Stimulated activated CD4-positive, alpha-beta T cell treated with anti-CD3 and anti-CD28 coated beads, Interleukin-12 subunit alpha, Interleukin-12 subunit beta, amount 100 ng/mL, for 24 hours (primary cell): ENCODE results near the gene FGGY.

Source experiments
- DNase-seq, 2 experiments: peaks; one replicate each; pipeline ENCODE4 v3.0.0-alpha.2; 2020; ENCODE audit warnings: low read depth in 2 of 2

The FGGY gene

GRCh38 chr1:59315529-59316463, 18.9 kb downstream of the FGGY start:
- DNase-seq = no peak

- no peak for DNase-seq
Measured at GRCh38 chr1:59316497-59317128, 19.7 kb downstream of the FGGY start.

DNA sequence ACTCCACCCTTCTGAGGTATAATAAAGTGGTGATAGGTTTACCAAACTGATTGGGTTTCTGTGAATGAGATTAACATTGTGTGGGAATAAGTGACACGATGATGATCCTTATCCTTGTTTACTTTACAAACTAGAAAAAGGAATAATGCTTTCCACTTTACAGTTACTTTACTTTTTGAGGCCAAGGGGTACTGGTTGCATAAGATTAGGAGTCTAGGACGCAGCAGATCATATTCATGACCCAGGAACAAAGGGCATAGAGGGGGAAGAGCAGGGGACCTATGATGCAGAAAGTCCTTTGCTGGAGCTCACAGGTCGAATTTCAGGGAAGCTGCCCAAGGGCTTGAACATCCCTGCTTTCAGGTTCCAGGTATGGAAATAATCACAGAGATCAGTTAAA, 20.4 kb downstream of the FGGY start:
- no peak for DNase-seq

DNA sequence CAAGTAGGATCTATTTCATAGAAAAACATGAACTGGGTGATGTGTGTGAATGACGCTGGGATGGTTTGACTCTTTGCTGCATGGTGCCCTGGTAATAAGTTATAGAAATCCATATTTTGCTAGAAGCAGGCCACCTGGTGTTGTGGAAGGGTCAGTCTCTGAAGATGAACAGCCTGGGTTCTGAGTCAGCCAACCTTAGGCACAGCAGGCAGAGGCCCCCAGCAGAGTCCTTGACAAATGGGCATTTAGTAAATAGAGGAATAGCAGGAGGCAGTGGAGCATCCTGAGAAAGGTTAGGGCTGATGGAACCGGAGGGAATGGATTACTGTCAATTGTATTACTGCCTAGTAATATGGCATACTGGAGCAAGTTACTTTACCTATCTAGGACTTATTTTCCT, 20.9 kb downstream of the FGGY start:
- no peak for DNase-seq

DNA sequence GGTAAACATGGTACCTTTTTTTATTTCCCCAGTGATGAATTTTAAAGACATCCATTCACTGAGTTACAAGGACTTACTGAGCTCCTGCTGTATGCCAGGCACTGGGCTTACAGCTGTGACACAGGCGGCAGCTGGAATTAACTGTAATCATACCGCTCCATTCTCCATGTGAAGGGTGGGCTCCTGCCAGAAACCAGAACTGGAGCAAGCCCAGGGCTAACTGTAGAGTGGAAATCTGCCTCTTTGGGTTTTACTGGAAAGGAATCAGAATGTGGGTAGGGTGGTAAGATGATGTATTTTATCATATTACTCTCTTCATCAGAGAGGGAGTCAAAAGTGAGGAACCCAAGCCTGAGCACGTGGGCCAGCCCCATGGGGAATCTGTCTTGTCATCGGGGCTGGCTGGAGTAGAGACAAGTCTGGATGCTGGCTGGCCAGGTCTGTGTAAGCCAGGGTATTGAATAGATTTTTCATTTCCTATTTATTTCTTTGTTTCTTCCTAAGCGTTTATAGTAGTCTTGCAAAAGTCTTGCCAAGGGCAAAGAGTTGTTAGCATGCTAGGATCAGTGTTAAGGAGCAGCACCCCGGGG, 21.5 kb downstream of the FGGY start:
- DNase-seq = no peak

DNA sequence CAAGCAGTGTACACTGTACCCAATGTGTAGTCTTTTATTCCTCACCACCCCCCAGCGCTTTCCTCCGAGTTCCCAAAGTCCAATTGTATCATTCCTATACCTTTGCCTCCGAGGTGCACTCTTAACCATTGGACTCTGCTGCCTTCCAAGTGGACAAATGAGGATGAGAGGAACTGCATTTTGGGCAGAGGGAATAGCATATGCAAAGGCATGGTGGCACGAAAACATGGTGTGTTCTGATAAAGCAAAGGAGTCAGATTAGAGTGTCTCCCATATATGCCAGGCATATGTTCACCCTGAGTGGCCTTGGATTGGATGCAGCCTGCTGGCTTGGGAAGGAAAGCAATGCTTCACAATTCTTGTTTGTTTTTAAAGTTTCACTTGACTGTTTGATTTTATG, 25.5 kb downstream of the FGGY start:
- DNase-seq = no peak

- no peak for DNase-seq
Measured at GRCh38 chr1:59322814-59323213, 25.9 kb downstream of the FGGY start.

DNA sequence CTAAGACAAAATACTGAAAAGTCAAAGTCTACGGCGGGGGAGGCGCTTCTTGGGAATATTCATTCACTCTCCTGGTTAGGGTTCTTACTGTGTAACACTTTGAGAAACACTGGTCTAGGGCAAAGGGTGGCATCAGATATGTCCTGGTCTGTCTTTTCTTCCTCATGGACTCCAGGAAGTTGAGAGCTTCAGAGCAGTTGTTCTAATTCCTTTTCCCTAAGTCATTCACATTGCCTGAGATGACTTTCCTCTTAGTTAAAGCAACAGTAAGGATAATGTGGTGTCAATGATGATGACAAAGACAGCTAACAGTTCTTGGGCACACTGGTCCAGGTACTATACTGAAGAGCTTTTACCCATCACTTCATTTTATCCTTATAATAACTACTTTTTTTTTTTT, 27.0 kb downstream of the FGGY start:
- no peak for DNase-seq

DNA sequence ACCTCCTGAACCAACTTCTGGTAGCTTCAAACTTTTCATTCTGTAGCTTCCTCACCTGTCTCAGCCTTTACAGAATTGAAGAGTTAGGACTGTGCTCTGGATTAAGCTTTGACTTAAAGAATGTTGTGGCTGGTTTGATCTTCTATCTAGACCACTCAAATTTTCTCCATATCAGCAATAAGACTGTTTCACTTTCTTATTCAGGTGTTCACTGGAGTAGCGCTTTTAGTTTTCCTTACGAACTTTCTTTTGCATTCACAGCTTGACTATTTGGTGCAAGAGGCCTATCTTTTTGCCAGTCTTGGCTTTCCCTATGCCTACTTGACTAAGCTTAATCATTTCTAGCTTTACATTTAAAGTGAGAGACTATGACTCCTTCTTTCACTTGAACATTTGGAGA, 31.5 kb downstream of the FGGY start:
- DNase-seq = no peak

DNA sequence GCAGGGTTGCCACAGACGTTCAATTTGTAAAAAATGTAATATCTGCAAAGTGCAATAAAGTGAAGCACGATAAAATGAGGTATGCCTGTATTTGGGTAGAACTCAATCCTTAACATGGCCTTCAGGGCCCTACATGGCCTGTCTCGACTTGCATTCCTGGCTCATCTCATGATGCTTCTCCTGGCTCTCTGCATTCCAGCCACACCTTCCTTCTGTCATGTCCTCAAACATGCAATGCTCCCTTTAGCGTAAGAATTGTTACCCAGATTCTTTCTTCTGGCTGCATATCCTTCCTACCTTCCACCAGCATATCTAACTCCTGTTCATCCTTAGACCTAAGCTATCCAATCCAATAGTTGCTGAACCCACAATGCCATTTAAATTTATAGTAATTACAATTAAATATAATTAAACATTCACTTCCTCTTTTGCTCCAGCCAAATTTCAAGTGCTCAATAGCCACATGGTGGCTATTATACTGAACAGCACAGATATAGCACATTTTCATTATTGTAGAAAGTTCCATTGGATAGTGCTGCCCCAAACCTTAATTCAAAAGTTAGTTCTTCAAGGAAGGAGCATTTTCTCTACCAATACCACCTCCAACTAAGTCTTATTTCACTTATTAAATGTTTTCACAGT, 32.6 kb downstream of the FGGY start:
- DNase-seq = no peak

GRCh38 chr1:59331686-59332620, 35.1 kb downstream of the FGGY start:
- DNase-seq = no peak

- DNase-seq = no peak
Measured at GRCh38 chr1:59332983-59333382, 36.1 kb downstream of the FGGY start.

DNA sequence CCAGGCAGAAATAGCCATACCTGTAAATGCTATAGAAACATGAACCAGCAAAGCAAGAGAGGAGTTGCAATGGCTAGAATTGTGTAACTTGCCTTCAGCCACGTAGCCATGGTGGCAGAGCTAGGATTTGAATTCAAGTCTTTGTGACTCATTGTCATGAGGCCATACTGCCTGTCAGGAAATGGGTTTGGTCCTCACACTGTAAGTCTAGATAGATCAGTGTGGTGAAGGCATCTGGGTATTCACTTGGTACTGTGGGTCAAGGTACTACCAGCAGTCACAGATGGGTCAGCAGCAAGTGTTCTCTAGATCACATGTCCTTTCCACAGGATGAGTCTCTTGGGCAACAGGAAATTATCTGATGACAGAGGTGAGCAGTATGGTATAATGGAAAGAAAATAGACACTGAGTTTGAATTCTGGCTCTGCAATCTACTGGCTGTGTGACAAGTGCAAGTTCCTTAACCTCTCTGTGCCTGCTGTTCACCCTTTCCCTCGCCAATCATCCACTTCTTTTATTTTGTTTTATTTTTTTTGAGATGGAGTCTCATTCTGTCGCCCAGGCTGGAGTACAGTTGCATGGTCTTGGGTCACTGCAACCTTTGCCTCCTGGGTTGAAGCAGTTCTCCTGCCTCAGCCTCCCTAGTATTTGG, 36.9 kb downstream of the FGGY start:
- DNase-seq = no peak

DNA sequence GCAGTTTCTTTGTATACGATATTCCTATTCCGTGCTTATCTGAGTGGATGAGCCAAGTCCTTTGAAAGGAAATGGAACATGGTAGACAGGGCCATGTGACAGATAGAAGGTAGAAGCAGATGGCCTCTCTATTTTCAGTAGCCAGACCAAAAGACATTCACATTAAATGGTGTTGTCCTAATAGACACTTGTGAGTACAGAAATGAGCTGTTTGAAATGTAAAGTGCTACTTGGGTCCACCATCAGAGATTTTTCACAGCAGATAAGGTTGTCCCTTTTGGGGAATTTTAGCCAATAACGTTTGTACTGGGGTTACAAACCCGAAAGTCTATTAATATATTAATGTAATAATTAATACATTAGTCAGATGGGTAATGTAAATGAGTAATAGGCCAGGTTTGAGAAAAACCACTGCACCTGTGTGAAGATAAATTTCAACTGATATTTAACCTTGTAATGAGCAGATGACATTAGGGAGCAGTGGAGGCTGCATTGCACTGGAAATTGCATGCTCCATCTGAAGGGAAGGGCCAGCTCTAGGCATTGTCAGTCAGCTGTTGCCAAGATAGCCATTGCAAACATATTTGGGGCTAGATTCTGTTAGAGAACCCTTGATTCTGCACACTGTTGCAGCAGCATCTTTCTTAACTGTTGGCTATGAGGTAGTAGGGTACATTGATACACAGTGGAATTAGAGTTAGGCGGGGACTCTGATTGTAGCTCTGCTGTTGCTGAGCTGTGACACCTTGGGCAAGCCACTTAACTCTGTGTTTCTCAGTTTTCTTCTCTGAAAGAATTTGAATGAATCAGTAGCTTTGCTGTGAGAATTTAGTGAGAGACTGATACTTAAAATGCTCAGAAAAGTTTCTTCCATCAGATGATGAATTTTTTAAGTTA, 43.8 kb downstream of the FGGY start:
- DNase-seq = no peak

GRCh38 chr1:59342801-59343575, 46.1 kb downstream of the FGGY start:
- no peak for DNase-seq

DNA sequence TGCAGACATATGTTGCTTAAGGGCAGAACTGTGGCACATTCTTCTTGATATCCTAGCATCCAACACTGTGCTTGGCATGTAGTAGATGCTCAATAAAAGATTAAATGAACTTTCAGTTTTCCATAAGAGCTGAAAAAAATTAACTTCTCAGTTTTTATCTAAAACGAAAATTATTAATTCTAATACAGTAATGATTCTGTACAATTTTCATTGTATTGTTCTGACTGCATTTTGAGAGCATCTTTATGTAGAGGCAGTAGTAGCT, 46.6 kb downstream of the FGGY start:
- DNase-seq = no peak

DNA sequence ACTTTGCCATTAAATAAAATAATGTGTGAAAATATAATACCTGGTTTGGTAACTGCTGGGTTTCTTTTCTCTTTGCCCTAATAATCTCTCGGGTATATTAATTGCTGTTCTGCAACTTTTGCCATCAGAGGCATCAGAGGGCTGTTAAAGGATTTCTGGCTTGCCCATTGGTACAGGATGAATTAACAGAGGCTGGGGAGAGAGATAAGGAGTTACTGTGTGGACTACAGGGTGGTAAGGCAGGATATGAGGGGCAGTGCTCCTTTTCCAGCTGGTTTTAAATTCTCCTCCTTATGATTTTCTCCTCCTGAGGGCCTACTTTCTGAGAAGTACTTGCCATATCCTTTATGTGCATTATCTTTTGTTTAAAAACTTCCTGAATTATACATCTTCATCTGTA, 48.3 kb downstream of the FGGY start:
- no peak for DNase-seq

DNA sequence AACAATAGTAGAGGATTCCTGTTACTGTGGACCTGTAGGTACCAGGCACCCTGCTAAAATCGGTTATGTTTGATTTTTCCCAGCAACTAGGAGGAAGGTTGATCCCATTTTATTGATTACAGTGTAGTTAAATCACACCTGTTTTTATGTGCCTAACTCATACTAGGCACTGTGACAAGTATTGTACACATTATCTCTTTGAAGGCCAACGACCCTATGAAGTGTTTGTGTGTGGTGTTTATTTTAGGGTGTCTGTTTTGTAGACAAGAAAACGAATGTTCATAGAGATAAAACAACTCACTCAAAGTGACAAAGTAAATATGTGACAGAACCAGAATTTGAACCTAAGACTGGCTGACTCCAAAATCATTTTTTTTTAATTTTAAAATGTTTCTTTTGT, 49.5 kb downstream of the FGGY start:
- no peak for DNase-seq

DNA sequence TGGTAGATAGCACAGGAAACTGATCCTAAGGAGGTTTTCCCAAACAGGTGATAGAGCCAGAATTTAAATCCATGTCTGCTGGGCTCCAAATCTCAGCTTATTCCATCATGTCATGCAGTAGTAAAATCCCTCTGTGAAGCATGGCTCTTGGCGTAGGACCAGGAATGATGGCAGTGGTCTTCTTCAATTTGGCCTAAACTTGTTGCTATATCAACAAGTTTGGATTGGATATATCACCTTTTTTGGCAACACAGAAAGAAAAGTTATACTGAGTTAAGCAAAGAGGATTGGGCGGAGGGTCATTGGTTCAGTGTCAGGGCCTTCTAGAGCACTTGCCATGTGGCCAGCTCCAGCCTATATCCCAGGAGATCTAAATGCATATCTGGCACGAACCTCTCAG, 52.2 kb downstream of the FGGY start:
- no peak for DNase-seq
